HG03565 (cell line): ENCODE results near the gene HACD1.
"Not testable (repeated sequence)": the region's sequence is repeated elsewhere in the genome, so short reads cannot be mapped to it uniquely, and the experiment has no call there.

Experiments used
- ATAC-seq: cut with Tn5 transposase; IDR thresholded peaks from one replicate; pipeline ENCODE4 v1.9.1; 2021; ENCODE audit warnings: mild to moderate bottlenecking, moderate library complexity; ENCODE audit not compliant: unreplicated experiment

Gene HACD1

DNA sequence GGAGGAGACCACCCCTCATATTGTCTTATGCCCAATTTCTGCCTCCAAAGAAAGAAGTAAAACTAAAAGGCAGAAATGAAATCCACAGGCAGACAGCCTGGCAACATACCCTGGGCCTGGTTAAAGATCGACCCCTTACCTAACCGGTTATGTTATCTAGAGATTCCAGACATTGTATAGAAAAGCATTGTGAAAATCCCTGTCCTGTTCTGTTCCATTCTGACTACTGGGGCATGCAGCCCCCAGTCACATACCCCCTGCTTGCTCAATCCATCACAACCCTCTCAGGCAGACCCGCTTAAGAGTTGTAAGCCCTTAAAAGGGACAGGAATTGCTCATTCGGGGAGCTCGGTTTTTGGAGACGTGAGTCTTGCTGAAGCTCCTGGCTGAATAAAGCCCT, 29.9 kb downstream of the HACD1 start:
- not testable (repeated sequence) for ATAC-seq

DNA sequence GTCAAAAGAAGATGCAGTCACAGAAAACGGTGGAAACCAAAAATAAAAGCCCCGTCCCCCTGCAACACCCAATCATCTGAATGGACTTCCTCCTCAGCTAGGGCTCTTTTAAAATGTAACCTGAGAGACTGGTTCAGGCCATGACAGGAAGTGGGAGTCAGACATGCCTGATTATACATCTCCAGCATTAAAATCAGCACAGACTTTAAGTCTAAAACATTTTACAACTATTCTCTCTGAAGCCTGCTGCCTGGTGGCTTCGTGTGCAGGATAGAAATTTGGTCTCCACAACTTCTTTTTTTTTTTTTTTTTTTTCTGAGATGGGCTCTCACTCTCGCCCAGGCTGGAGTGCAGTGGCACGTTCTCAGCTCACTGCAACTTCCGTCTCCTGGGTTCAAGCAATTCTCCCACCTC, 30.3 kb downstream of the HACD1 start:
- ATAC-seq, result no peak

DNA sequence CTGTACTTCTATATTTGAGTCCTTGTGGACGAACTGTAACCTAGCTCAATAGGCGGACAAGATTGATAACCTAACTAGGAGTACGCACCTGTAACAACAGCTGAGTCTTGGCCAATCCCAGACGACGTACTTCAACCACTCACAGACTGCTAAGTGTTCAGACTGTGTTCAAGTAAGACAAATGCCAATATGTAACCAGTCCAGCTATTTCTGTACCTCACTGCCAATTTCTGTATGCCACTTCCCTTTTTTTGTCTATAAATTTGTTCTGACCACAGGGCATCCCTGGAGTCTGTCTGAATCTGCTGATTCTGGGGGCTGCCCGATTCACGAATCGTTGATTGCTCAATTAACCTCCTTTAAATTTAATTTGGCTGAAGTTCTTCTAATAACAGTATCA, 32.2 kb downstream of the HACD1 start:
- no peak for ATAC-seq

DNA sequence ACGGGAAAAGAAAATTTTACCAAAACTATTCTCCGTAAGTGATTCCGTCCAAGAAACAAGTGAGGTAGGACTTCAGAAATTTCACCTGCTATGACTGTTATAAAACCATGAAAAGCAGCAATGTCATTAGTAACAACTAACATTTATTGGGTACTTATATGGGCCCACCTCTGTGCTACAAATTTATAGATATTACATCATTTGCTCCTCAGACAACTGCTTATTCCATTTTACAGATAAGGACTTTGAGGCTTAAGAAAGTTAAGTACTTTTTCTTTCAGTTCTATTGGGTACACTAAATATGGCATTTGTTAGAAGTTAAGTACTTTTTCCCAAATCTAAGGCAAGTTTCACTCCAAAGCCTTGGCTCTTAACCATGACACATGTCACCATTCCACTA, 36.3 kb downstream of the HACD1 start:
- ATAC-seq, result no peak

DNA sequence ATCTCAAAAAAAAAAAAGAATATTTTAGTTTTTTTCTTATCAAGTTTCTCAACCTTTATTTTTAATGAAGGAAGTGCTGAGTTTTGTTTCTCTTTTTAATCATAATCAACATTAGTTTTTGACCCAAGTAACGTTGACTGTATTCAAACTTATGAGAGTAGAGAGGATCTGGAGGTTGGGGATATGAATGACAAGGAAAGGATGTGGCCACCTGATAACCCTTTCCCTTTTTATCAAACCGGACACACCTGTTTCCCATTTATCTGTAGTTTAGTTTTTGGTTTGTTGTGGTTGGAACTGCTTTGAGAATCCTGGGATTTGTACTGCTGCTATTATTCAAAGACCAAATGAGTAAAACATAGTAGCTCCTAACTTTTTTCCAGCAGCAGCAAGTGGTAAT, 38.6 kb downstream of the HACD1 start:
- ATAC-seq, result no peak

DNA sequence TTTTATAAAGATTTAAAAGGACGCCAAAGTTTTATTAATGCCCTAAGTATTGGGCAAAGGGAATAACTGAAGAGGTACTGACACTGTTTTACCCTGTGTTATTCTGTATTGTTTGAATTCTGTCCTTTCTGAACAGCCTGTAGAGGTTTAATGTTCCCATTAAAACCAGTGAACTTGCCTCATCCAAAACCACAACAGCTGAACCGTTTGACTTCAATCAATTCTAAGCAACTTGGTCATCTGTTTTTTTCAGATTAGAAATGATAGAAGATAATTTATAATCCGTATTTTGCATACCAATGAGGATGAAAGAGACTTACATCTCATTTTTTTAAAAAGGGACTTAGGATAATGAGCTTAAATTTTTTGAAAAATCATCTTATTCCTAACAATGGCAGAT, 40.4 kb downstream of the HACD1 start:
- no peak for ATAC-seq

DNA sequence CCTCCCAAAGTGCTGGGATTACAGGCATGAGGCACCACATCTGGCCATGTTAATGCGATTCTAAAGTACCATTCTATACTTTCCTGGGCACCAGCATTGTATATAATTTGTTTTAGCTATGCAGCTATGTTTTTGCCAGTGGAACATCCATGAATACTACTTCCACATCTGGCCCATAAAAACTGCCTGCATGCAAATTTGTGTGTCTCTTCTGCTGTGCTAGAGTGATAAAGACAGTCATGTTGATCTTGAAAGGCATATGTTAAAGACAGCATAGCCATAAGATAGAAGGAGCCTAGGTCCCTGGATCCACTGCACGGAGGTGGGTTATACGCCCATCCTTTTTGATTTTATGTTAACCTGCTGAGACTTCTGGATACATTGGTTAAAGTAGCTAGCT, 52.3 kb downstream of the HACD1 start:
- no peak for ATAC-seq

DNA sequence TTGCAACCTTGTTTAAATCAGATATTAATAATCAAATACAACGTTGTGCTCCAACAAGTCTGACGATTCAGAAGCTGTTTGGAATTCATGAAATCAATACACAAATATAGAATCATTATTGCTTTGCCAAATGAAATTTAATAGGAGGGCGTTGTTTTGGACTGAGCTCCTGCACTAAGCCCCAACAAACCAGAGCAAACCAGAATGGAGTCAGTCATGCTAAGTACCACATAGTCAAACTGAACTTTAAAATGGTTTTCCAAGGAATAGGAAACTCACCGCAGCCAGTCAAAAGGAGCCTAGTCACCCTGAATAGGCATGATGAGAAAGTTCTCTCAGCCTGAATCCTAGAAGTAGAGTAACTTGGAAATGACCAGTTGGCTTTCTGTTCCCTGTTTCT, 53.7 kb downstream of the HACD1 start:
- no peak for ATAC-seq

DNA sequence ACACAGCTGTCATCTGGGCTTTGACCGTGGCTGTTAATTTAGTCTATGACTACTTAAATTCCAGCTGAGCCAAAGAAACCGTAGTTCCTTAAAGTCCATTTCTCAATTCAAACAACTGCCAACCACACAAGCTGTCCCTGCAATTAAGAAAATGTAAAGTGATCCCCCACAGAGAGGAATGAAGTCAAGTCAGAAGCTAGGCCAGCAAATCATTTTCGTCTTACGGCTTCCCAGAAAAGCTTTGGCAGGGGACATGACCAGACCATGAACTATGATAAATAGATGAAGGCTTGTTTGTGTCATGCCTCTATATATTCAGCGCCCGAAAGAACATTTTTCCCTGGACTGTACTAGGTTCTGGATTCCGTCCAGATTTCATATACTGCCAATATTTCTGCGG, 54.6 kb downstream of the HACD1 start:
- ATAC-seq, result no peak

DNA sequence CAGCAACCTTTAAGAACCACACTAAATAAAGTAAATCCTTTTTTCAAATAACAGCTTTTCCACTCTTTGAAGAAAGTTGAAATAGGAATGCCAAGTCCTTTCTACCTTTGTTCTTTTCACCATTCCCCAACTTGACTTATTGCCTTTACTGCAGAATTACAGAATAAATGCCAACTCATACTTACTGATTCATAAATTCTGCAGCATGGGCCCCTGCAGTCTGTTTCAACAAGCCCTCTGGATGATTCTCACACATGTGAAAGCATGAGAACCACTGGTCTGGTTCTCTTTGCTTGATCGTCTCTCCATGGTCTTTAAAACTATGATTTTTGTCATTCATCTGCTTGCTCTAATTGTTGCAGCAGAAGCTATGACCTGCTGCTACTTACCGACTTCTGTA, 56.1 kb downstream of the HACD1 start:
- no peak for ATAC-seq

DNA sequence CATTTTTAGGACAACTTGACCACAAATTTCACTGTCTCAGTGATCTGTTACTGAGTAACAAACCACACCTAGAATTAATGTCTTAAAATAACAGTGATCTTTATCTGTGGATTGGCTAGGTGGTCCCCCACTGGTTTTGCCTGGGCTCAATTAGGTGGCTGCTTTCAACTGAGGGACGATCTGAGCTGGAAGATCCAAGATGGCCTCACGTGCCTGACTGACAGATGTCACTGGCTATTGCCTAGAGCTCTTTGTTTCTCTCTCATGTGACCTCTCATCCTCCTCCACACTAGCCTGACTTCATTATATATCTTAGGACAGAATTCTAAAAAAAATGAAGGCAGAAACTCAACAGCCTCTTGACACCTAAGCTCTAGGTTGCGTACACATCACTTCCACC, 59.7 kb downstream of the HACD1 start:
- ATAC-seq, result no peak

DNA sequence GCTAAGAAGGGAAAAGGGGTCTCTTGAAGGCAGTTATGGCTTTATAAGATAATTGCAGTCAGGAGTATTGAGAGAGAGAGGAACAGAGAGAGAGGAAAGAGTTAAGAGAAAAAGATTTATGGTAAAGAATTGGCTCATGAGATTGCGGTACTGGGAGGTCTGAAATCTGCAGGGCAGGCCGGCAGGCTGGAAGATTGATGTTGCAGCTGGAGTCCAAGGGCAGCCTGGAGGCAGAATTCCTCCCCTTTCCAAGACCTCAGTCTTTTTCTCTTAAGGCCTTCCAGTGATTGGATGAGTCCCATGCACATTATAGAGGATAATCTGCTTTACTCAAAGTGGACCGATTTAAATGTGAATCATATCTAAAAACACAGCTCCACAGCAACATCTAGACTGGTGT, 68.4 kb downstream of the HACD1 start:
- ATAC-seq, result no peak

DNA sequence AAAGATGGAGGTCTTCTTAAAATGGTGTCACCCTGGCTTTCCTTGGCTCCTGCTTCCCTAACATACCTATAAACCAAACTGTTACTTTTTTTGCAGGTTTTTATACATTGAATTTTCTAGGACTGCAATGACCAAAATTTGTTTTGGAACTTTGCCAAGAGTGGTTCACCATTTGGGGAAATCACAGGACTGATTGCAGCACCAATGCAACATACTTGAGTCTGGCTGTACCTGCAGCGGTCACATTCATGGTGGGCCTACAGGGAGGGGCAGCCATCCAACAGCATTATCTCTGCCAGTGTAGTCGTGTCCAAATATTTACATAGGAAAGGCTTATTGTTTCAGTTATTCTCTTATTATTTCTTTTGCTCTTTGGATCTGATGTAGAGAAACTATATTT, 69.0 kb downstream of the HACD1 start:
- no peak for ATAC-seq

DNA sequence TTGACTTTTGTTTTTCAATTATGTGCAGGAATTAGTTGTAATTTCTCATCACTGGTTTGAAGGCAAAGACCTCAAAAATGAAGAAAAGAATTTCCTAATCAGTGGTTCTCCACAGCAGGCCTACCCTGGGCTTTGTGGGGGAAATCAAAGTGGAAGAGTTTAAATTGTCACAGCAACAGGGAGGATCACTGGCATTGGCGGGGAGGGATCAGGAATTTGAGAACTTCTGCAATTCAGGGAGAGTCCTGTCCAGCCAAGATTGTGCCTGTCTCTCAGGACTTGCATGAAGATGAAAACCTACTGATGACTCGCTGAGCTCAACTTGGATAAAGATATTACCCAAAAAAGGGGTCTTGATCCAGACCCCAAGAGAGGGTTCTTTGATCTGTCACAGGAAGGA, 70.1 kb downstream of the HACD1 start:
- no peak for ATAC-seq

DNA sequence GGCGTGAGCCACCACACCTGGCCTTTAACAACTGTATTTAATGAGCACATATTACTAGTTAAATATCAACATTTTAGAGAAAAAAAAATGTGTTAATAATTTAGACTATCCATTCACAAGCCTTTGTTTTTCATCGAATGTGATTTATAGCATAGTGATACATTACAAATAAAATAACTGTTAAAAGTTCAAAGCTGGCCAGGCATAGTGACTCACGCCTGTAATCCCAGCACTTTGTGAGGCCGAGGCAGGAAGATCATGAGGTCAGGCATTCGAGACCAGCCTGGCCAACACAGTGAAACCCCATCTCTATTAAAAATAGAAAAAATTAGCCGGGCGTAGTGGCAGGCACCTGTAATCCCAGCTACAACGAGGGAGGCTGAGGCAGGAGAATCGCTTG, 72.7 kb downstream of the HACD1 start:
- ATAC-seq, result no peak
